Measurements from ENCODE around the gene PTGES. TPM values are rescaled to one million over a fixed set of nuclear protein-coding genes. Genes with fewer than 3 reads are reported as not detected.
"Not testable (repeated sequence)": the region's sequence is repeated elsewhere in the genome, so short reads cannot be mapped to it uniquely, and the experiment has no call there.

PTGES gene
- total RNA-seq, 1 donor from 2014 or later: 1.2 TPM

DNA sequence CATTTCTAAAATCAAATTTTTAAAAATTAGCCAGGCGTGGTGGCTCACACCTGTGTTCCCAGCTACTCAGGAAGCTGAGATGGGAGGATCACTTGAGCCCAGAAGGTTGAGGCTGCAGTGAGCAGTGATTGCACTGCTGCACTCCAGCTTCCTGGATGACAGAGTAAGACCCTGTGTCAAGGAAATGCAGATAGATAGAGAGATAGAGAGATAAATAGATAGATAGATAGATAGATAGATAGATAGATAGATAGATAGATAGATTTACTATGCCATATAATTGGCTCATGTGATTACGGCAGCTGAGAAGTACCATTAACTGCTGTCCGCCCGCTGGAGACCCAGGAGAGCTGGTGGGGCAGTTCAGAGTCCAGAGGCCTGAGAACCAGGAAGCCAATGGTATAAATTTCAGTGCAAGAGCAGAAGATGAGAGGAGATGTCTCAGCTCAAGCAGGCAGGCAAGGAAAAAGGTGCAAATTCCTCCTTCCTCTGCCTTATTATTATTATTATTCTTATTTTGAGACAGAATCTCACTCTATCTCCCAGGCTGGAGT lies 13.0 kb upstream of the PTGES start:
- H3K27me3 Mint-ChIP-seq (ENCODE audit: low read depth): no peaks in the 10 kb centered on the region
- no peak for DNase-seq (ENCODE audit: low read depth, low spot score)
- no peaks in the 10 kb centered on the region for H3K36me3 Mint-ChIP-seq (ENCODE audit: low read depth)
- no peaks in the 10 kb centered on the region for H3K9me3 Mint-ChIP-seq
- H3K27ac Mint-ChIP-seq (ENCODE audit: unreplicated experiment): no peak overlapping the region
- H3K4me1 Mint-ChIP-seq: peaks cover 10% of the 10 kb centered on the region
- no peak overlapping the region for H3K4me3 Mint-ChIP-seq
- TF ChIP-seq, protein P1, sequence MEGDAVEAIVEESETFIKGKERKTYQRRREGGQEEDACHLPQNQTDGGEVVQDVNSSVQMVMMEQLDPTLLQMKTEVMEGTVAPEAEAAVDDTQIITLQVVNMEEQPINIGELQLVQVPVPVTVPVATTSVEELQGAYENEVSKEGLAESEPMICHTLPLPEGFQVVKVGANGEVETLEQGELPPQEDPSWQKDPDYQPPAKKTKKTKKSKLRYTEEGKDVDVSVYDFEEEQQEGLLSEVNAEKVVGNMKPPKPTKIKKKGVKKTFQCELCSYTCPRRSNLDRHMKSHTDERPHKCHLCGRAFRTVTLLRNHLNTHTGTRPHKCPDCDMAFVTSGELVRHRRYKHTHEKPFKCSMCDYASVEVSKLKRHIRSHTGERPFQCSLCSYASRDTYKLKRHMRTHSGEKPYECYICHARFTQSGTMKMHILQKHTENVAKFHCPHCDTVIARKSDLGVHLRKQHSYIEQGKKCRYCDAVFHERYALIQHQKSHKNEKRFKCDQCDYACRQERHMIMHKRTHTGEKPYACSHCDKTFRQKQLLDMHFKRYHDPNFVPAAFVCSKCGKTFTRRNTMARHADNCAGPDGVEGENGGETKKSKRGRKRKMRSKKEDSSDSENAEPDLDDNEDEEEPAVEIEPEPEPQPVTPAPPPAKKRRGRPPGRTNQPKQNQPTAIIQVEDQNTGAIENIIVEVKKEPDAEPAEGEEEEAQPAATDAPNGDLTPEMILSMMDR (conservative IDR thresholded peaks at IDR 0.05): no peak

DNA sequence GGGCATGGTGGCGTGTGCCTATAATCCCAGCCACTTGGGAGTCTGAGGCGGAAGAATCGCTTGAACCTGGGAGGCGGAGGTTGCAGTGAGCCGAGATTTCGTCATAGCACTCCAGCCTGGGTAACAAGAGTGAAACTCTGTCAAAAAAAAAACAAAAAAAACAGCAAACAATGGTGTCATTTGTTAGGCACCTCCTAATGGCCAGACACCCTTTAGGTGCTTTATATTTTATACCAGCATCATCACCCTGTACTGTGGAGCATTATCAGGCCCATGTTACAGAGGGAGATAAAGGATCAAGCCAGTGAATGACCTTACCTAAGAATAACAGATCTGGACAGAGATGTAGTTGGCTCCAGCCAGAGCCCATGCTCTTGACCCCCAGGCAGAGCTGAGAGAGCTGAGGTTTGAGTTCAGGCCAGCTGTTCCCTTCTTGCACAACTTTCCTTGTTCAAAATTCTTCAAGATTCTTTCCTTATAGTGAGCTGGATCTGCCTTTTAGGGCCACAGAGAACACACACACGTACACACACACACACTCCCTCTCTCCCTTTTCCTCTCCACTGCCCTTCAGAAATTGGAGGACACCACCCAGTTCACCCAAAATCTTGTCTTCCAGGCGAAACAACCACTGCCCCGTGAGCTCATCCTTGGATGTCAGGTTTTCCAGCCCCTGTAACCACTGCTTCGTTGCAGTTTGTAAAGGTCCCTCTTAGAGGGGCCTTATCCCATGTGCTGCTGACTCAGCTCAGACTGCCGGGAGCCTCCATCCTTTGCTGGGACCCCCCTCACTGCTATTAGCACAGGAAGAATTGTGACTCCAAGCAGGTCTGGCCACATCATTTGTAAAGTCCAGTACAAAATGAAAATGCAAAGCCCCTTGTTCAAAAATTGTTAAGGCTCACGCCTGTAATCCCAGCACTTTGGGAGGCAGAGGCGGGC lies 10.4 kb upstream of the PTGES start:
- no peaks in the 10 kb centered on the region for H3K27me3 Mint-ChIP-seq (ENCODE audit: low read depth)
- H3K27ac Mint-ChIP-seq (ENCODE audit: unreplicated experiment): no peak overlapping the region
- TF ChIP-seq, protein P1 (conservative IDR thresholded peaks at IDR 0.05): no peak
- H3K9me3 Mint-ChIP-seq: no peaks in the 10 kb centered on the region
- DNase-seq (ENCODE audit: low read depth, low spot score): no peak
- peaks cover 10% of the 10 kb centered on the region for H3K4me1 Mint-ChIP-seq
- no peaks in the 10 kb centered on the region for H3K36me3 Mint-ChIP-seq (ENCODE audit: low read depth)
- H3K4me3 Mint-ChIP-seq: no peak overlapping the region

DNA sequence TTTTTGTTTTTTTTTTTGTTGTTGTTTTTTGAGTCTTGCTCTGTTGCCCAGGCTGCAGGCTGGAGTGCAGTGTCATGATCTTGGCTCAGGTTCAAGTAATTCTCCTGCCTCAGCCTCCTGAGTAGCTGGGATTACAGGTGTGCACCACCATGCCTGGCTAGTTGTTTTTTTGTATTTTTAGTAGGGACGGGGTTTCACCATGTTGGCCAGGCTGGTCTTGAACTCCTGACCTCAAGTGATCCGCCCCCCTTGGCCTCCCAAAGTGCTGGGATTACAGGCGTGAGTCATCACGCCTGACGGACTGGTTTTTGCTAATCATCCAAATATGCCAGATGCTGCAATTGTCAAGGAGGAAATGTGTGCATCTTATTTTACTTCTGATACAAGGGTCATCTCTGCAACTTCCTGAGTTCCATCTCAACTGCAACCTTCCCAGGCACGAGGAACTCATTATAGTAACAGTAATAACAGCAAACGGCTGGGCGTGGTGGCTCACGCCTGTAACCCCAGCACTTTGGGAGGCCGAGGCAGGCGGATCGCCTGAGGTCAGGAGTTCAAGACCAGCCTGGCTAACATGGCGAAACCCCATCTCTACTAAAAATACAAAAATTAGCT lies 9.6 kb upstream of the PTGES start:
- not testable (repeated sequence) for H3K27ac Mint-ChIP-seq (ENCODE audit: unreplicated experiment); H3K27me3 Mint-ChIP-seq (ENCODE audit: low read depth); H3K36me3 Mint-ChIP-seq (ENCODE audit: low read depth); H3K4me3 Mint-ChIP-seq; DNase-seq (ENCODE audit: low read depth, low spot score); H3K4me1 Mint-ChIP-seq; H3K9me3 Mint-ChIP-seq

DNA sequence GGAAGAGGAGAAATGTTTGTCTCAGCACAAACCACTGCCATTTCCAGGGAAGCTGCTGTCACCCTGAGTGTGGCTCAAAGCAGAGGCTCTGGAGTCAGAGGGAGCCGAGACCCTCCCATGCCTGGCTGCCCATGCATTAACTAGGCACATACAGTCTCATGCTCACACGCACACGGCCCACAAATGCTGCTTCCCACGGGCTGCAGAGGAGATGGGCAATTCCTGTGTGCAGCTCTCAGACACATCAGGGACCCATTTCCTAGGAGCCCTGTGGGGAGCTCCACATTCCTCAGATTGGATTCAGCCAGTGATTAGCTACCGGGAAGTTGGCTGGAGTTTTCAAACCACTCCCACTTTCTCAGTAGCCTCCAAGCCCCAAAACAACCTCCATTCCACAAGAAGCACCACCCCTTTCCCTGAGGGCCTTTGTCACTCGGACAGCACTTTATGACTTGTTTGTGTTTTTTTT lies 9.1 kb upstream of the PTGES start:
- Mint-ChIP-seq H3K9me3 (no peaks in the 10 kb centered on the region), H3K36me3 (ENCODE audit: low read depth) (no peaks in the 10 kb centered on the region), H3K27ac (ENCODE audit: unreplicated experiment) (no peak overlapping the region), H3K4me1 (peaks cover 12% of the 10 kb centered on the region), H3K27me3 (ENCODE audit: low read depth) (no peaks in the 10 kb centered on the region), H3K4me3 (no peak overlapping the region)
- TF ChIP-seq, protein P1 (conservative IDR thresholded peaks at IDR 0.05): no peak
- DNase-seq (ENCODE audit: low read depth, low spot score): no peak

DNA sequence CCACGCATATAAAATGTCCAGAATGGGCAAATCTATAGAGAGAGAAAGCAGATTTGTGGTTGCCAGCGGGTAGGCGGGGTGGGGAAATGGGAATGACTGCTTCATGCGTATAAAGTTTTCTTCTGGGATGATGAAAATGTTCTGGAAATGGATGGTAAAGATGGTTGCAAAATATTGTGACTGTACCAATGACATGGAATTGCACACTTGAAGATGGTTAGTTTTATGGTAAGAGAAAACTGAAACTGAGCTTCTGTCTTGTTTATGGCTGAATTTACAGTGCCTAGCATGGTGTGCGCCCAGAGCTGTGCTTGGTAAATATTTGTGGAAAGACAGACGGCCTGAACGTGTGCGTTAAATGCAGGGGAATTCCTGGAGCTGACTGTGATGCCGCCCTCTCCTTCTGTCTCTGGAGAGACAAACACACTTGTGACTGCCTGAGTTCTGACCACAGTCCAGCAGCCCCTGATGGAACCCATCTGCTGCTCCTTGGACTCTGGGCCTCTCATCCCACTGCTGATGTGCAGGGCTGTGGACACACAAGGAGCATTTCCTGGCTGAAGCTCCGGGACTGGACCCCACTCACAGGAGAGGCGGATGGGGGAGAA lies 8.6 kb upstream of the PTGES start:
- Mint-ChIP-seq H3K9me3 (no peaks in the 10 kb centered on the region), H3K4me1 (peaks cover 14% of the 10 kb centered on the region), H3K36me3 (ENCODE audit: low read depth) (no peaks in the 10 kb centered on the region), H3K27me3 (ENCODE audit: low read depth) (no peaks in the 10 kb centered on the region), H3K4me3 (no peak overlapping the region), H3K27ac (ENCODE audit: unreplicated experiment) (no peak overlapping the region)
- no peak for DNase-seq (ENCODE audit: low read depth, low spot score)
- TF ChIP-seq, protein P1 (conservative IDR thresholded peaks at IDR 0.05): no peak

DNA sequence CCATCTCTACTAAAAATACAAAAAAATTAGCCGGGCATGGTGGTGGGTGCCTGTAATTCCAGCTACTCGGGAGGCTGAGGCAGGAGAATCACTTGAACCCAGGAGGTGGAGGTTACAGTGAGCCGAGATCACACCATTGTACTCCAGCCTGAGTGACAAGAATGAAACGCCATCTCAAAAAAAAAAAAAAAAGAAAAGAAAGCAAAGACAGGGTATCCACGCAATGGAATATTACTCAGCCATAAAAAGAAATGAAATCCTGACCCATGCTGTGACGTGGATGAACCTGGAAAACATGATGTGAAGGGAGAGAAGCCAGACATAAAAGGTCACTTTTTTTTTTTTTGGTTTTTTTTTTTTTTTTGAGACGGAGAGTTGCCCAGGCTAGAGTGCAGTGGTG lies 7.9 kb upstream of the PTGES start:
- DNase-seq (ENCODE audit: low read depth, low spot score); H3K27ac Mint-ChIP-seq (ENCODE audit: unreplicated experiment); H3K36me3 Mint-ChIP-seq (ENCODE audit: low read depth); H3K4me3 Mint-ChIP-seq; H3K27me3 Mint-ChIP-seq (ENCODE audit: low read depth); H3K9me3 Mint-ChIP-seq: not testable (repeated sequence)
- H3K4me1 Mint-ChIP-seq: peaks cover 14% of the 10 kb centered on the region

All from neural crest cell (in vitro differentiated cells).